HEK293 (cell line): Measurements from ENCODE around the gene PIGW.
A peak's percentile ranks its signal among the peaks of the same experiment; 100 is the strongest.

Experiments used
- CTCF ChIP-seq: fragments of 450-650 bp; formaldehyde crosslinking; IDR thresholded peaks from 2 replicates; pipeline ENCODE4 v1.5.1; 2016; ENCODE audit warnings: missing biosample characterization, missing genetic modification characterization
- HIC1 ChIP-seq: fragments of 450-650 bp; formaldehyde crosslinking; IDR thresholded peaks from 2 replicates; pipeline ENCODE4 v1.5.1; 2016; ENCODE audit warnings: missing biosample characterization, missing genetic modification characterization
- PRDM1 ChIP-seq: fragments of 450-650 bp; formaldehyde crosslinking; IDR thresholded peaks from 2 replicates; pipeline ENCODE4; 2016; ENCODE audit warnings: missing biosample characterization, missing genetic modification characterization
- RBAK ChIP-seq: fragments of 450-650 bp; formaldehyde crosslinking; IDR thresholded peaks from 2 replicates; pipeline ENCODE4 v1.5.1; 2016; ENCODE audit warnings: missing biosample characterization, missing genetic modification characterization
- TRIM28 ChIP-seq: IDR thresholded peaks from 2 replicates; pipeline ENCODE4 v1.6.1; 2011; ENCODE audit warnings: low read length, control low read depth, borderline replicate concordance
- ZBTB21 ChIP-seq: fragments of 450-650 bp; formaldehyde crosslinking; IDR thresholded peaks from 2 replicates; pipeline ENCODE4 v1.5.1; 2017; ENCODE audit warnings: missing biosample characterization, missing genetic modification characterization
- ZBTB48 ChIP-seq: fragments of 450-650 bp; formaldehyde crosslinking; IDR thresholded peaks from 2 replicates; pipeline ENCODE4 v1.5.1; 2016; ENCODE audit warnings: missing biosample characterization, missing genetic modification characterization
- ZNF146 ChIP-seq: fragments of 450-650 bp; formaldehyde crosslinking; IDR thresholded peaks from 2 replicates; pipeline ENCODE4 v1.5.1; 2016; ENCODE audit warnings: missing biosample characterization, missing genetic modification characterization
- ZNF23 ChIP-seq: fragments of 450-650 bp; formaldehyde crosslinking; IDR thresholded peaks from 2 replicates; pipeline ENCODE4 v1.5.1; 2016; ENCODE audit warnings: missing biosample characterization, missing genetic modification characterization, borderline replicate concordance
- ZNF335 ChIP-seq: fragments of 450-650 bp; formaldehyde crosslinking; conservative IDR thresholded peaks from 2 replicates; pipeline ENCODE4 v1.5.1; 2016; ENCODE audit warnings: missing biosample characterization, missing genetic modification characterization
- ZNF626 ChIP-seq: fragments of 450-650 bp; sonication (Bioruptor Pico); formaldehyde crosslinking; IDR thresholded peaks from 2 replicates; pipeline ENCODE4 v1.5.1; 2018; ENCODE audit warnings: missing biosample characterization, missing genetic modification characterization, inconsistent platforms

- TF ChIP-seq CTCF (tag by site-specific recombination), result no peak
- no peak for TF ChIP-seq ZNF626 (tag by site-specific recombination)
- TF ChIP-seq ZNF146 (tag by site-specific recombination), result no peak
- TF ChIP-seq ZBTB48 (tag by site-specific recombination), result no peak
- no peak for TF ChIP-seq PRDM1
- no peak for TF ChIP-seq ZNF23
- TF ChIP-seq TRIM28, result no peak
- TF ChIP-seq ZBTB21, result no peak
- no peak for TF ChIP-seq HIC1 (tag by site-specific recombination)
- no peak for TF ChIP-seq RBAK (tag by site-specific recombination)
- 0 out of 2 replicates have a peak, but pooled peaks have one; percentile 4 for TF ChIP-seq ZNF335 (tag by site-specific recombination)
These were observed 9.2 kb downstream of the PIGW start for GRCh38 chr17:36544044-36544306.
